ENCODE measurements around the gene TMEM114.

DNA sequence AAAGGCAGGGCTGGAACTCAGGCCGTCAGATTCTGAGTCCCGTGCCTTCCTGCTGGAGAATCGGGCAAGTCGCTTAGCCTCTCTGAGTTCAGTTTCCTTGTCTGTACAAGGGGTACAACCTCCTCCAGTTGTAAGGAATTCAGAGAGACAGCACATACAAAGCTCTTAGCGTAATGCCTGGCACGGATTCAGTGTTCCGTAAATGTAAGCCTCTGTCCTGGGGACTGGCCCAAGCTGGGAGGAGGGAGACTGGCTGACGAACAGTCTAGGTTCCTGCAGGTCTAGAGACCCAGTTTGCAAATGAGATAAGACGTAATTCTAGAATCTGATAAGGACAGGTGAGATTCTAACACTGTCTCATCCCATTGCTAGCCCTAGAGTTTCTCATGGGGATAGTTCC is 41.1 kb upstream of the TMEM114 start:
- TF ChIP-seq GATA2 (IDR thresholded peaks at IDR 0.05; ENCODE audit: low read depth, low read length) (no peak), GATA3 (IDR thresholded peaks at IDR 0.05; ENCODE audit: low read depth, low read length) (no peak)

Data from SH-SY5Y (cell line).